GM19328 (cell line): ENCODE results near the gene CXorf38.
A peak's percentile ranks its signal among the peaks of the same experiment; 100 is the strongest.

Source experiments
- ATAC-seq: cut with Tn5 transposase; IDR thresholded peaks from one replicate; pipeline ENCODE4 v1.9.1; 2021; ENCODE audit warnings: mild to moderate bottlenecking, moderate library complexity; ENCODE audit not compliant: unreplicated experiment

The CXorf38 gene, protein sequence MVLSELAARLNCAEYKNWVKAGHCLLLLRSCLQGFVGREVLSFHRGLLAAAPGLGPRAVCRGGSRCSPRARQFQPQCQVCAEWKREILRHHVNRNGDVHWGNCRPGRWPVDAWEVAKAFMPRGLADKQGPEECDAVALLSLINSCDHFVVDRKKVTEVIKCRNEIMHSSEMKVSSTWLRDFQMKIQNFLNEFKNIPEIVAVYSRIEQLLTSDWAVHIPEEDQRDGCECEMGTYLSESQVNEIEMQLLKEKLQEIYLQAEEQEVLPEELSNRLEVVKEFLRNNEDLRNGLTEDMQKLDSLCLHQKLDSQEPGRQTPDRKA

GRCh38 chrX:40647307-40648197 is at the start of gene CXorf38:
Gene CXorf38 (minus strand): TSS chrX:40647561. CDS start chrX:40647520, 41 bp downstream.
- ATAC-seq = peak; percentile 75

DNA sequence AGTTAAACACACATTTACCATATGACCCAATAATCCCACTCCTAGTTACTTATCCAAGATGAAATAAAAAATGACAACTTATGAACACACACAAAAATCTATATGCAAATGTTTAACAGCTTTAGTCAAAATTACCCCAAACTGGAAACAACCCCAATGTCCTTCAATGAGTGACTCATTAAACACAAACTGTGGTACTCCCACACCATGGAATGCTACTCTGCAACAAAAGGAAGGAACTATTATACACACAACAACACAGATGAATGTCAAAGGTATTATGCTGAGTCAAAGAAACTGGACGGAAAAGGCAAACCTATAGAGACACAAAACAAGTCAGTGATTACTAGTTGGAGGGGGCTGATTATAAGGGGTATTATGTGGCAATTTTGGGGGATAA is 47.4 kb upstream of the CXorf38 start:
- no peak for ATAC-seq

- no peak for ATAC-seq
Observed at GRCh38 chrX:40688929-40689328, 41.6 kb upstream of the CXorf38 start.

- ATAC-seq = no peak
Observed at GRCh38 chrX:40687169-40687568, 39.8 kb upstream of the CXorf38 start.

DNA sequence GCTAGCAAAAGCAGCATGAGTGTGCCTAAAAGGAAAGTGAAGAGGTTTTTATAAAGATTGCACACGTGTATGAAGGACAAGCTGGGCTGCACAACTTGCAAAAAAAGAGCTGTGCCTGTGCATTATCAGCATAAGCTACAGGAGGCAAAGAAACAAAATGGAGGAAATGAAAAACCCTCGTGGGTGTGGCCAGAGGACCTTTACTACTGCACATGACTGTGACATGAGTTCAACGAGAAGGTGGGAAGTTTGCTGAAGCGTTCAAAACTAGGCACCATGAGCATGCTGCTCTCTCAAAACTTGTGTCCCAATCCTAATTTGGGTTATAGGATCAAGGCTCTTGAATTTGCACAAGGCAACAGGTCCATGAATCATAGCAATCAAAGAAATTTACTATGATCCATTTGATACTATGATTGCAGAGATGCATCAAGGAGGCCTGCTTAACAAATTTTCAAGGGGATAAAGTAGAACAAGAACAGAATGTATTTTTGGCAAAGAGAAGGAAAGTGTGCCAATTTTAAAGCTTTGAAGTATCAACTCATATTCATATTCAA is 38.1 kb upstream of the CXorf38 start:
- ATAC-seq = no peak

GRCh38 chrX:40684092-40684491 is 36.7 kb upstream of the CXorf38 start:
- ATAC-seq = no peak

DNA sequence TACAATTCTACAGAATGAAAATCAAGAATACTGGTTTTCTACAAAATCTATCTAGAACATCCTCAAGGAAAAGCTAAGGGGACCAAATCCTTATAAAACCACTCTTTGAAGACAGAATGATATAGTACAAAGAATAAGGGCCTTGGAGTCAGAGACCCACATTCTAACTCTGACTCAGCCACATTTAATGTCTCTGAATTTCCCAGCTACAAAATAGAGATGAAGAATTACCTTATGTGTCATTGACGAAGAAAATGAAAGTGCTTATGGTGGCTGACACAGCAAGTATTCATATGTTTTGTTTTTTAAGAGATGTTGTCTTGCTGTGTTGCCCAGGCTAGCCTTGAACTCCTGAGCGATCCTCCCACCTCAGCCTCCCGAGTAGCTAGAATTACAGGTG is 35.9 kb upstream of the CXorf38 start:
- no peak for ATAC-seq

DNA sequence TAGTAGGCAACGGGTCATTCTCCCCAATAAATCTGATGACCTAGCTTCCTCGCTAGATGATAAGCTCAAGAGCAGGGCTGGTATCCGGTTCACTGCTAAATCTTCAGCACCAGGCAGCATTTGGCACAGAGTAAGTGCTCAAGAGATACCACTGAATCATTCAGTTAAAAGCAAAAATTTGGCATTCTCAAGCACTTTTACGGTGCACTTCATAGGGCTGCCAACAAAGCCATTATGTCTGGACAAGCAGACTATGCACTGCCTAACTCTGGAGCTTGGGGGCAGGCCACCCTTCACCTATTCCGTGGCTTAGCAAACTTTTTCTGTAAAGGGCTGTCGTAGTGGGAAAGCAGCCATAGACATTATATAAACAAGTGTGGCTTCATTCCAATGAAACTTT is 23.8 kb upstream of the CXorf38 start:
- ATAC-seq = no peak

GRCh38 chrX:40663880-40664630 is 16.7 kb upstream of the CXorf38 start:
- no peak for ATAC-seq

GRCh38 chrX:40663078-40663740 is 15.8 kb upstream of the CXorf38 start:
- ATAC-seq = no peak

DNA sequence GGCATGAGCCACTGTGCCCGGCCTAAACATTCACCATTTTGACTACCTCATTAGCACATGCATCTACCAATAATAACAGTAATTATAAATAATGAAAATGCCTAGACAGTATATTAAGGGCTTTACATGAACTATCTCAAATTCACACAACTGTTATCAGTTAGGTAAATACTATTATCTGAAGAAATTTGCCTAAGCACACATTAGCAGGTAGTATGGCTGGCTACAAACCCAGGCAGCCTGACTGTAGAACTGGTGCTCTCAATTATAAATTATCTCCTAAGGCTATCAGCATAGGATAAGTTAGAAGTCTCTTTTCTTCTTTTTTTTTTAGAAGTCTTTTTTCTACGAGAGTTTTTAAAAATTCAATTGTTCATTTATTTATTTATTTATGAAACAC is 14.1 kb upstream of the CXorf38 start:
- ATAC-seq = no peak

DNA sequence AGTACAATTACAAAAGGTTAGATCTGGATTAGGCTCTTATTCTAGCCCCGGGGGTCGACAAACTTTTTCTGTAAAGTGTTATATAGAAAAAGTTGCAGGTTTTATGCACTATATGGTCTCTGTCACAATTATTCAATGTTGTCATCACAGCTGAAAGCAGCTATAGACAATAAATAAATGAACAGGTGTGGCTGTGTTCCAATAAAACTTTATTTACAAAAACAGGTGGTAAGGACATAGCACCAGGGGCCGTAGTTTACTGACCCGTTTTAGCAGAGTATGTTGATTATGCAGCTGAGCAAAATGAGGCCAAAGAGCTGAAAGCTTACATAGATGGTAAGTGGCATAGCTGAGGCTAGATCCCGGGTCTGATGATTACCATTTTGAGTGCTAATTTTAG is 13.0 kb upstream of the CXorf38 start:
- no peak for ATAC-seq

DNA sequence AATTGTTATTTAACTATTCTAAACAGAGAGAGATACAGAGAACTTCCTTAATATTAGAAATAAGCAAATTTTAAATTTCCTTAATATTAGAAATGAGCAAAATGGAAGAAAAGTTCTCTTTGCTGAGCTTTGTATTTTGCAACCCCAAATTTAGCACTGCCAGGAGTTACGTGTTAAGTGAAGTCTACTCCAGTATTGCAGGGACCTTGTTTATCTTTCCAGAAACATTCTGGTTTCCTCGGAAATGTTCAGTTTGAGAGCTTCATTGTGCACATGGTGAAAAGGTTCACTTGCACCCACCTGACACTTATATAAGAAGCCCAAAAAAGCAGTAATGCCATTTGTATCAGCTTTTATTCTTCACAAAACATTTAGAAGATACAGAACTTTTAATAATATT is 6.2 kb upstream of the CXorf38 start:
- ATAC-seq = no peak

DNA sequence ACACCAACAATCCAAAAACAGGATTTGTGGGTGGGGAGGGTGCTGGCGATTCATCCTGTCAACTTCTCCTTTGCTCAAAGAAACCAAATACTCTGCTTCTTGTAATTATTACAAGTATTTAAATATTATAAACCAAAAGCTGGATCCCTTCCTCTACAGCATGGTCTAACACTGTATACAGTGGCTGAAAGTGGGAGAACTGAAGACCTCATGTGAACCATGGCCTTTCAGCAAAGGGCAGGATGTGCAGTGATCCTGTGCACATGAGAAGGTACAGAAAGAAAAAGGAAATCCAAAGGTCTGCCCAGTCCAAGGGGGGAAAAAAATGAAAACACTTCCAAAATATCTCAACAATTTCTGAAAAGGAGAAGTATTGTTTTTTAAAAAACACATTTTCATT is 5.3 kb upstream of the CXorf38 start:
- ATAC-seq = no peak

DNA sequence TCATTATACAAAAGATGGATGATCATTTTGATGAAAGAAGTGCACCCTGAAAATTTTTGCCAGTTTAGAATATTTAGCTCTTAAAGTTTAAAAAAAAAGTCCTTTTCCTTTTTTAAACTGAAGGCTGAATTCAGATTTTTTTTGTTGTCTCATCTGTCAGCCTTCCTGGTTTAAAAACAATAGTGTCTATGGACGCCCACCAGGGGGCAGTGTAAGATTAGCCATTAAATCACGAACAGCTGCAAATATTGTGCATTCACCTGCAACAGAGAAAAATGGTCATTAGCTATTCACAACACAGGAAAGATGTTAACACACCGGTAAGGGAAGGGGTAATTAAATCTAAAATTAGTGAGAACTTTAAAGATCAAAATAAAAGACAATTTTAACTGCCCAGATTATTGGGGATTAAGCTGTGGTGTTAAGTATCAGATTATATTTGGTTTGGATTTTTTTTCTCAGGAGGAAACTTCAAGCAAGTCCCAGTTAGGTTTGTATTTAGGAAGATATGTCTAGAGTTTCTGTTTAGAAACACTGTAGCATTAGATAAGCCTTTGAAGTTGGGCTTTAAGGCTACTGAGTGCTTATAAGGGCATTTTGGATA is 4.4 kb upstream of the CXorf38 start:
- ATAC-seq = no peak

DNA sequence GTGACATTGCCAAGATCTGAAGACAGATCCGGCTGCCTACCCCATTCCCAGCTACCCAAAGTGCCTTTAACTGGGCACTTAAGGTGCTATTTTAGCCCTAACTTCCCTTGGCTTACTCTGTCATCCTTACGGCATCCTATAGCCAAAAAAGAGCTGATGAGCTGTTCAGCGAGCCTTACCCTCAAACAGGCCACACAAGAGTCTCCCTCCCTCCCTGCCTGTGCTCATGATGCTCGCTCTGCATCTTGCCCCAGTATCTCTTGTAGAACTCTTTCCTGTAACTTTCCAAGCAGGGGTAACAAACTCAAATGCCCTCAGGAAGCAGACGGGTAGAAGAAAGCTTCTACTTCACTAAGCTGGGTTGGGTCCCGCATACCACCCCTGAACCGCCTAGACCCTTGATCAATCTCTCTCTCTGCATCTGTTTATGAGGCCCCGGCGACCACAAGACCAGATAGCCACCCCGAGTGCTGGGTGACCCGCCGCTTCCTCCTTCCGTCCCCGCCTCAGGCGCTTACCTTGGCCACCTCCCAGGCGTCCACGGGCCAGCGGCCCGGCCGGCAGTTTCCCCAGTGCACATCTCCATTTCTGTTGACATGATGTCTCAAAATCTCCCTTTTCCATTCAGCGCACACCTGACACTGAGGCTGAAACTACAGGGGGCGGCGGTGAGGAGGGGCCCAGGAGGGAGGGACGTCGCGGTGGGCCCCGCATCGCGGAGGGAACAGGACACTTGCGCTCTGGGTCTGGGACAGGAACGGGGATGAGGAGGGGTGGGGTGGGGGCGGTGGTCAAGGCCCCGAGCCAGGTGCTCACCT is 663 bp downstream of the CXorf38 start:
- peak; percentile 20 for ATAC-seq

- no peak for ATAC-seq
Observed at GRCh38 chrX:40644821-40645358, 2.5 kb downstream of the CXorf38 start.

DNA sequence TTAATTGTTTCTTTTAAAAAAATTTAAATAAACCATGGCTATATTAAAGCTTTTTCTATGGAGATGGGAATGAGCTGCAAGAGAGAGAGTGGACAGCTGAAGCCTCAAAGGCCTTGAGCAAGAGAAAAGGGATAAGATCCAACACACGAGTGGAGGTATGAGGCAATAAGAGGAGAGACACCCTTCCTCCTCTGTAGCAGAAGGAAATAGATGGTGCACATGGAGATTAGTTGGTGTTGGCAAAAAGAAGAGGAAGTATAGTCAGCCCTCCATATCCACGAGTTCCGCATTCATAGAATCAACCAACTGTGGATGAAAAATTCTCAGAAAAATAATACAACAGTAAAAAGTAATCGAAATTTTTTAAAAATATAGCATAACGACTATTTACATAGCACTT is 3.2 kb downstream of the CXorf38 start:
- no peak for ATAC-seq

DNA sequence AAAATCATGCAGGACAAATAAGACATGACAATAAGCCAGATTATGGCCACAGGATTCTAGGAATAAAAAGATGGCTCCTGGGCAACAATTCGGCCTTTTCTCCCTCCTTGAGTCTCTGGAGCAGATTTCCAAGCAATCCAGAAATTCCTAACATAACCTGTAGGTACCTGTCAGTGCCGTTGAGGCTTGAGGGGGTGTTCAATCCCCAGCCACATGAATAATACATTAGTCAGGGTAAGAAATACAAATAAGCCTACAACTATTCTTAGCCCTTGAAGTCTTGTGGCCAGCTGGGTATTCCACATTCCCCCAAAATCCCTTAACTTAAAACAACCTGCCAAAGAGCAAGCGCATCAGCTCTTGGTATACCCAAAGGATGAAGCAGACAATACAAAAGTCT is 9.7 kb downstream of the CXorf38 start:
- no peak for ATAC-seq
